ENCODE measurements around the gene HIVEP2. TPM values are rescaled to one million over a fixed set of nuclear protein-coding genes. Genes with fewer than 3 reads are reported as not detected.

HIVEP2 gene
- total RNA-seq, 3 donors from 2014 or later (not counting 1 experiment from before 2014, with no cell fraction given): 14.6 to 21.6 (median 18.7) TPM

DNA sequence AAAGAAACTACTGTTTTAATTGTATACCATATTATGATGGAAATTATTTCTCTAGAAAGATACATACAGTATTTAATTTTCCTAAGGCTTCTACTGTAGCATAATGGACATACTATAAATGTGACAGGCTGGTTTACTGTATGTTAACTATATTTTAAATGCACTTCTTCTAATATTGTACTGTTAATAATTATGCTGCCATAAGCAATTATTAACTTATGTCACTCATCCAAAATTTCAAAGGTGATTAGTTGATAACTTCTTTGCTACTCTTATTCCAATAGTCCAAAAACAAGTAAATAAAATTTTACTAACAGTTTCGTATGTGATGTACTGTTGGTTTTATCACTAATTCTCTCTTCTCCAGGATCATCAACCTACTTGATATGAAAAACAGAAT is 28.1 kb downstream of the HIVEP2 start:
- Mint-ChIP-seq H3K4me3 (no peak overlapping the region), H3K27ac (peak overlapping the region in 1 of 2 donors; percentile 81), H3K4me1 (peaks cover 43 to 46% of the 10 kb centered on the region in 2 donors), H3K27me3 (ENCODE audit: low read depth in 2 of 2) (no peaks in the 10 kb centered on the region), H3K9me3 (no peaks in the 10 kb centered on the region), H3K36me3 (no peaks in the 10 kb centered on the region)
- H3K4me1 ChIP-seq (ENCODE audit: control insufficient read depth, insufficient read depth, low read length): peaks cover 36% of the 10 kb centered on the region
- TF ChIP-seq, protein P1, sequence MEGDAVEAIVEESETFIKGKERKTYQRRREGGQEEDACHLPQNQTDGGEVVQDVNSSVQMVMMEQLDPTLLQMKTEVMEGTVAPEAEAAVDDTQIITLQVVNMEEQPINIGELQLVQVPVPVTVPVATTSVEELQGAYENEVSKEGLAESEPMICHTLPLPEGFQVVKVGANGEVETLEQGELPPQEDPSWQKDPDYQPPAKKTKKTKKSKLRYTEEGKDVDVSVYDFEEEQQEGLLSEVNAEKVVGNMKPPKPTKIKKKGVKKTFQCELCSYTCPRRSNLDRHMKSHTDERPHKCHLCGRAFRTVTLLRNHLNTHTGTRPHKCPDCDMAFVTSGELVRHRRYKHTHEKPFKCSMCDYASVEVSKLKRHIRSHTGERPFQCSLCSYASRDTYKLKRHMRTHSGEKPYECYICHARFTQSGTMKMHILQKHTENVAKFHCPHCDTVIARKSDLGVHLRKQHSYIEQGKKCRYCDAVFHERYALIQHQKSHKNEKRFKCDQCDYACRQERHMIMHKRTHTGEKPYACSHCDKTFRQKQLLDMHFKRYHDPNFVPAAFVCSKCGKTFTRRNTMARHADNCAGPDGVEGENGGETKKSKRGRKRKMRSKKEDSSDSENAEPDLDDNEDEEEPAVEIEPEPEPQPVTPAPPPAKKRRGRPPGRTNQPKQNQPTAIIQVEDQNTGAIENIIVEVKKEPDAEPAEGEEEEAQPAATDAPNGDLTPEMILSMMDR (IDR thresholded peaks at IDR 0.05): no peak
- no peaks in the 10 kb centered on the region for H3K36me3 ChIP-seq (ENCODE audit: control insufficient read depth, insufficient read depth, low read length)
- H3K4me3 ChIP-seq (ENCODE audit: low read length): no peak overlapping the region
- H3K27ac ChIP-seq (ENCODE audit: low read length): no peak overlapping the region
- no peaks in the 10 kb centered on the region for H3K9me3 ChIP-seq (ENCODE audit: control insufficient read depth, insufficient read depth, low read length)
- no peak for DNase-seq
- intact Hi-C loops (cut with micrococcal nuclease): no loop called here
- no CpG with 5 or more reads among the region's 1 CpG for WGBS (ENCODE audit: insufficient coverage)
- H3K27me3 ChIP-seq (ENCODE audit: control insufficient read depth, insufficient read depth, low read length): no peaks in the 10 kb centered on the region
- ATAC-seq: no peak

- DNase-seq: peak; percentile 50 to 68
- peaks cover 36% of the 10 kb centered on the region for H3K4me1 ChIP-seq (ENCODE audit: control insufficient read depth, insufficient read depth, low read length)
- TF ChIP-seq, protein P1 (IDR thresholded peaks at IDR 0.05): no peak
- WGBS (ENCODE audit: insufficient coverage): 96% methylated on average over 2 of the region's 2 CpGs
- no peak overlapping the region for H3K4me3 ChIP-seq (ENCODE audit: low read length)
- no peaks in the 10 kb centered on the region for H3K36me3 ChIP-seq (ENCODE audit: control insufficient read depth, insufficient read depth, low read length)
- Mint-ChIP-seq H3K4me3 (no peak overlapping the region), H3K4me1 (peaks cover 40 to 46% of the 10 kb centered on the region in 2 donors), H3K36me3 (no peaks in the 10 kb centered on the region), H3K9me3 (no peaks in the 10 kb centered on the region), H3K27ac (peak overlapping the region; percentile 54 to 81), H3K27me3 (ENCODE audit: low read depth in 2 of 2) (no peaks in the 10 kb centered on the region)
- no peaks in the 10 kb centered on the region for H3K27me3 ChIP-seq (ENCODE audit: control insufficient read depth, insufficient read depth, low read length)
- ATAC-seq: peak; percentile 74 to 90 (median 88)
- peak overlapping the region; percentile 15 for H3K27ac ChIP-seq (ENCODE audit: low read length)
- intact Hi-C loops (cut with micrococcal nuclease): loop anchor here (1.0 to 5.0 kb wide), 2 partner anchors 11 to 43 kb away; no protein-coding TSS in a partner anchor
- no peaks in the 10 kb centered on the region for H3K9me3 ChIP-seq (ENCODE audit: control insufficient read depth, insufficient read depth, low read length)
Observed at GRCh38 chr6:142914937-142915697, 29.9 kb downstream of the HIVEP2 start.

DNA sequence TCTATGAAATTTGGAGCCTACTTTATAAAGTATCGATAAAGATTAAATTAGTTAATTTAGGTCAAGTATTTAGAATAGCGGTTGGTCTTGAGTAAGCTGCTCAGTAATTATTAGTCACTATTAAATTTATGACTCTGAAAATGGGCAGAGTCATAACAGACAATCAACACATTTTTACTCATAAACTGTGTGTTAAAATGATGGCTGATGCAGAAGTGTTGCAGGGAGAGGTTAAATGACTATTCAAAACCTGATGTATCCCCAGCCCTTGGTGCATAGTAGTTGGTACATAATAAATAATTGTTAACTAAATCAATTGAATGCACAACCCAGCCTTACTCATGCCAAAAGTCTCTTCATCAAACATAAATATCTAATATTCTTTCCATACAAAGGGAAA is 30.6 kb downstream of the HIVEP2 start:
- H3K27ac Mint-ChIP-seq: peak overlapping the region; percentile 54 to 81
- no peaks in the 10 kb centered on the region for H3K27me3 Mint-ChIP-seq (ENCODE audit: low read depth in 2 of 2)
- H3K36me3 ChIP-seq (ENCODE audit: control insufficient read depth, insufficient read depth, low read length): no peaks in the 10 kb centered on the region
- H3K27ac ChIP-seq (ENCODE audit: low read length): no peak overlapping the region
- no peak overlapping the region for H3K4me3 ChIP-seq (ENCODE audit: low read length)
- H3K4me1 Mint-ChIP-seq: peaks cover 44 to 46% of the 10 kb centered on the region in 2 donors
- DNase-seq (no peak), ATAC-seq (no peak)
- no CpG with 5 or more reads among the region's 2 CpGs for WGBS (ENCODE audit: insufficient coverage)
- peaks cover 36% of the 10 kb centered on the region for H3K4me1 ChIP-seq (ENCODE audit: control insufficient read depth, insufficient read depth, low read length)
- no peaks in the 10 kb centered on the region for H3K9me3 ChIP-seq (ENCODE audit: control insufficient read depth, insufficient read depth, low read length)
- intact Hi-C loops (cut with micrococcal nuclease): loop anchor here (5.0 kb wide), 1 partner anchor 42 kb away; no protein-coding TSS in a partner anchor
- no peaks in the 10 kb centered on the region for H3K9me3 Mint-ChIP-seq
- no peaks in the 10 kb centered on the region for H3K36me3 Mint-ChIP-seq
- no peak overlapping the region for H3K4me3 Mint-ChIP-seq
- TF ChIP-seq, protein P1 (IDR thresholded peaks at IDR 0.05): no peak
- H3K27me3 ChIP-seq (ENCODE audit: control insufficient read depth, insufficient read depth, low read length): no peaks in the 10 kb centered on the region

Measured in natural killer cell (primary cell).